Astrocyte of the spinal cord (primary cell): ENCODE measurements around the gene CADPS.

Experiments
- DNase-seq: peaks from one replicate; pipeline ENCODE4 v3.0.0; 2011; ENCODE audit warnings: low read depth, low spot score
- H3K4me3 ChIP-seq: 2 replicates; pipeline ENCODE4 v1.5.1; 2011; ENCODE audit warnings: low read depth, mild to moderate bottlenecking, low read length, moderate library complexity
- in situ Hi-C: cut with HindIII; loops from 2 replicates; pipeline ENCODE4 v1.10.0; 2017; ENCODE audit warnings: low sequenced_read_pairs
- TF ChIP-seq, protein P1 (sequence below): IDR thresholded peaks from 2 replicates; pipeline ENCODE4 v1.5.1; 2012; ENCODE audit warnings: low read depth, mild to moderate bottlenecking, low read length, inconsistent platforms

CADPS gene

GRCh38 chr3:62823461-62824050, 51.7 kb downstream of the CADPS start:
- no peak overlapping the region for H3K4me3 ChIP-seq
- in situ Hi-C loops = no loop called here
- TF ChIP-seq, protein P1, sequence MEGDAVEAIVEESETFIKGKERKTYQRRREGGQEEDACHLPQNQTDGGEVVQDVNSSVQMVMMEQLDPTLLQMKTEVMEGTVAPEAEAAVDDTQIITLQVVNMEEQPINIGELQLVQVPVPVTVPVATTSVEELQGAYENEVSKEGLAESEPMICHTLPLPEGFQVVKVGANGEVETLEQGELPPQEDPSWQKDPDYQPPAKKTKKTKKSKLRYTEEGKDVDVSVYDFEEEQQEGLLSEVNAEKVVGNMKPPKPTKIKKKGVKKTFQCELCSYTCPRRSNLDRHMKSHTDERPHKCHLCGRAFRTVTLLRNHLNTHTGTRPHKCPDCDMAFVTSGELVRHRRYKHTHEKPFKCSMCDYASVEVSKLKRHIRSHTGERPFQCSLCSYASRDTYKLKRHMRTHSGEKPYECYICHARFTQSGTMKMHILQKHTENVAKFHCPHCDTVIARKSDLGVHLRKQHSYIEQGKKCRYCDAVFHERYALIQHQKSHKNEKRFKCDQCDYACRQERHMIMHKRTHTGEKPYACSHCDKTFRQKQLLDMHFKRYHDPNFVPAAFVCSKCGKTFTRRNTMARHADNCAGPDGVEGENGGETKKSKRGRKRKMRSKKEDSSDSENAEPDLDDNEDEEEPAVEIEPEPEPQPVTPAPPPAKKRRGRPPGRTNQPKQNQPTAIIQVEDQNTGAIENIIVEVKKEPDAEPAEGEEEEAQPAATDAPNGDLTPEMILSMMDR = no peak
- DNase-seq = no peak

- H3K4me3 ChIP-seq = no peak overlapping the region
- TF ChIP-seq, protein P1 = no peak
- in situ Hi-C loops = no loop called here
- no peak for DNase-seq
Measured at GRCh38 chr3:62822905-62823304, 52.3 kb downstream of the CADPS start.

GRCh38 chr3:62818347-62818746, 56.9 kb downstream of the CADPS start:
- TF ChIP-seq, protein P1 = no peak
- in situ Hi-C loops = no loop called here
- no peak overlapping the region for H3K4me3 ChIP-seq
- DNase-seq = no peak

GRCh38 chr3:62817678-62818077, 57.5 kb downstream of the CADPS start:
- TF ChIP-seq, protein P1 = no peak
- in situ Hi-C loops = no loop called here
- no peak overlapping the region for H3K4me3 ChIP-seq
- DNase-seq = no peak

DNA sequence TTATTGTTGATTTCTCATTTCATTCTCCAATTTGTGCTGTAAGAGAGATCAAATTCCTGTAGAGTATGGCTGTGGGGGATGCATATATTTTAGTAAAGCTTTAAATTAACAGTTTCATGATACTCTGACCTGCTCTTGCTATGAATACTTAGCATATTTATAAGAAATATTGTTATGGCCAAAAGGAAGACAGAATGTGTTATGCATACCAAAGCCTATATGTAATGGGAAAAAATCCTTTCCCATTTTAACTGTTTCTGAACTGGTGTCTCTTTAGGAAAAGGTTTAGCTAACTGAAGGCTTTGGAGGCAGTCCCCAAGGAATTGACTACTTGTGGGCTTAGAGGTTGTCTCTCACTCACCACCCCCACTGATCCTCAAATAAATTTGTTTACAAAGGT, 59.2 kb downstream of the CADPS start:
- no peak for DNase-seq
- in situ Hi-C loops = no loop called here
- TF ChIP-seq, protein P1 = no peak
- H3K4me3 ChIP-seq = no peak overlapping the region

GRCh38 chr3:62812631-62813030, 62.6 kb downstream of the CADPS start:
- DNase-seq = no peak
- TF ChIP-seq, protein P1 = no peak
- H3K4me3 ChIP-seq = no peak overlapping the region
- in situ Hi-C loops = no loop called here

DNA sequence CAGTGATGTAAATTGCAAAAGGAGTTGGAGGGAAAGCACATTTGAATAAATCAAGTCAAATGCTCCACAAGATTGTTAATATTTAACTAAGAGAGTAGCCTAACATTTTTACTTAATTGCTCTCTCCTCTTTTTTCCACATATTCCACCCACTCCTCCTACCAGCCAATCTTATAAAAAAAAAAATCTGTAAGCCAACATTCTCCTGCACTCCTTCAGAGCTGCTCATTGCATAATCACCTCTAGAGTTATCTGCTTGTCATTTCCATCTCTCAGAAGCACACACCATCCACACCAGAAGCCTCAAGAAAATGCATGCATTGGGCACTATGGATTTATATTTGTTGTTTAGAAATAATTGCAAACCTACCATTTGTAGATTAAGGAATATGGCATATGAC, 64.1 kb downstream of the CADPS start:
- in situ Hi-C loops = no loop called here
- no peak for DNase-seq
- no peak overlapping the region for H3K4me3 ChIP-seq
- TF ChIP-seq, protein P1 = no peak
